Activated B cell treated with CpG ODN at 0.5 μM for 24 hours (primary cell): Measurements from ENCODE around the gene SAMD3. TPM values are rescaled to one million over a fixed set of nuclear protein-coding genes. Genes with fewer than 3 reads are reported as not detected.

Experiments
- ATAC-seq: fragments of 200-7000 bp; cut with Tn5 transposase; one replicate; pipeline ENCODE4 v1.10.0; 2021; ENCODE audit warnings: low read depth, mild to moderate bottlenecking, moderate library complexity
- CTCF ChIA-PET: fragments of 350-600 bp; sonication (Branson Sonifier 250); formaldehyde crosslinking; loops from one replicate; lab custom pipeline; 2021; ENCODE audit warnings: antibody characterized with exemption; lab: Charles Lee
- POLR2A ChIA-PET: fragments of 350-600 bp; sonication (Branson Sonifier 250); formaldehyde crosslinking; loops from one replicate; lab custom pipeline; 2021; ENCODE audit warnings: antibody characterized with exemption; lab: Charles Lee
- DNase-seq: peaks from one replicate; pipeline ENCODE4 v3.0.0; 2022
- H3K27ac Mint-ChIP-seq: one replicate; pipeline ENCODE4 v1.8.0; 2020; ENCODE audit warnings: mixed read lengths
- H3K27me3 Mint-ChIP-seq: one replicate; pipeline ENCODE4 v1.8.0; 2021; ENCODE audit warnings: mixed read lengths
- H3K36me3 Mint-ChIP-seq: one replicate; pipeline ENCODE4 v1.8.0; 2021; ENCODE audit warnings: low read depth, mixed read lengths
- H3K4me1 Mint-ChIP-seq: one replicate; pipeline ENCODE4 v1.8.0; 2021; ENCODE audit warnings: mixed read lengths
- H3K4me3 Mint-ChIP-seq: one replicate; pipeline ENCODE4 v1.8.0; 2020; ENCODE audit warnings: mild to moderate bottlenecking, mixed read lengths
- H3K9me3 Mint-ChIP-seq: one replicate; pipeline ENCODE4 v1.8.0; 2020; ENCODE audit warnings: mixed read lengths
- intact Hi-C: fragments of 100-400 bp; cut with micrococcal nuclease; formaldehyde crosslinking; loops from one replicate; pipeline ENCODE4 v1.15.1; 2024
- total RNA-seq: library from RNA; stranded (reverse); gene quantifications from 2 replicates; pipeline ENCODE4 v1.2.3, GENCODE V29; 2022
- TF ChIP-seq, protein P1 (sequence below): fragments of 200-600 bp; IDR thresholded peaks from one replicate; pipeline ENCODE4 v1.8.0; 2022; ENCODE audit warnings: antibody characterized with exemption, mild to moderate bottlenecking

Gene SAMD3
- total RNA-seq, 1 donor from 2014 or later: not detected

DNA sequence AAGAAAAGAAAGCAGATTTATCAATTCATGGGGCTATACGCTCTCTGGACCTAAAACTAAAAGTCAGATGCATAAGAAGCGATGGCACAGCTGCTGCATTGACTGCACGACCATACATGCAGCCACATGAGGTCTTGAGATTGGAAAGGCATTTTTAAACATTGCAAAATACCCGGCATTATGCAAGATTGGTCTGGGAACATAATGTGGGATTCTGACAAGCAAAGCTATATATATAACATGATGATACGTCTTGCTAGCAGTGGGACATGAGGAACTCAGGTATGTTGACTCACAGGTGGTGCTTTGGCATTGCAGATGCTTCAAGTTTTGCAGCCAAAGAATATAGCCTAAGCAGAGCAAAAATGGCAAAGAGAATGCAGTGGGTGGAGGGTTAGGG is 55.1 kb downstream of the SAMD3 start:
- CTCF ChIA-PET: no interaction called here
- Mint-ChIP-seq H3K4me1 (no peaks in the 10 kb centered on the region), H3K36me3 (no peaks in the 10 kb centered on the region)

DNA sequence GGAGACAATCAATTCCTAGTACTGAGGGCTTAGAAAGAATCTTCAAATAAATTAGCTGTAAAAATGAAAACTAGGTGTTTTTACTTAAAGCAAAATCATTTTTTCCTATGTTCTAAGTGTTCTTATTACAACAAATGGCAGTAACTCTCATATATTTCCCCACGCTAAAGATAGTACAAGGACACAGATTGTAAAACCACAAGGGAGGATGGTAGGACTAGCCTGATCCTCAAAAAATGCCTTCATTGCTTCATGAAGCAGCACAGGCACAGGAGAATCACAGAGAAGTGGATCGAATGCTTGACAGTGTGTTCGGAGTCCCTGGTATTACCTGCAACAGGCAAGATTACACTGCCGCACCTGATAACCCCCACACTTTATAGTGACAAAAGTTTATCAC is 58.5 kb downstream of the SAMD3 start:
- CTCF ChIA-PET: no interaction called here
- no peak overlapping the region for H3K27ac Mint-ChIP-seq
- peaks cover 5% of the 10 kb centered on the region for H3K9me3 Mint-ChIP-seq
- TF ChIP-seq, protein P1, sequence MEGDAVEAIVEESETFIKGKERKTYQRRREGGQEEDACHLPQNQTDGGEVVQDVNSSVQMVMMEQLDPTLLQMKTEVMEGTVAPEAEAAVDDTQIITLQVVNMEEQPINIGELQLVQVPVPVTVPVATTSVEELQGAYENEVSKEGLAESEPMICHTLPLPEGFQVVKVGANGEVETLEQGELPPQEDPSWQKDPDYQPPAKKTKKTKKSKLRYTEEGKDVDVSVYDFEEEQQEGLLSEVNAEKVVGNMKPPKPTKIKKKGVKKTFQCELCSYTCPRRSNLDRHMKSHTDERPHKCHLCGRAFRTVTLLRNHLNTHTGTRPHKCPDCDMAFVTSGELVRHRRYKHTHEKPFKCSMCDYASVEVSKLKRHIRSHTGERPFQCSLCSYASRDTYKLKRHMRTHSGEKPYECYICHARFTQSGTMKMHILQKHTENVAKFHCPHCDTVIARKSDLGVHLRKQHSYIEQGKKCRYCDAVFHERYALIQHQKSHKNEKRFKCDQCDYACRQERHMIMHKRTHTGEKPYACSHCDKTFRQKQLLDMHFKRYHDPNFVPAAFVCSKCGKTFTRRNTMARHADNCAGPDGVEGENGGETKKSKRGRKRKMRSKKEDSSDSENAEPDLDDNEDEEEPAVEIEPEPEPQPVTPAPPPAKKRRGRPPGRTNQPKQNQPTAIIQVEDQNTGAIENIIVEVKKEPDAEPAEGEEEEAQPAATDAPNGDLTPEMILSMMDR: no peak
- no peak overlapping the region for H3K4me3 Mint-ChIP-seq
- no peak for DNase-seq
- no peak for ATAC-seq
- POLR2A ChIA-PET: no interaction called here
- intact Hi-C loops: loop anchor here (5.0 kb wide), 1 partner anchor 58 kb away; the partner anchor contains the start of gene SAMD3
- H3K27me3 Mint-ChIP-seq: peaks cover 1% of the 10 kb centered on the region
- no peaks in the 10 kb centered on the region for H3K36me3 Mint-ChIP-seq
- peaks cover 6% of the 10 kb centered on the region for H3K4me1 Mint-ChIP-seq

More for the DNA sequence above, 55.1 kb downstream of the SAMD3 start:
- Mint-ChIP-seq H3K27me3 (peaks cover 1% of the 10 kb centered on the region), H3K9me3 (peaks cover 13% of the 10 kb centered on the region), H3K4me3 (no peak overlapping the region), H3K27ac (no peak overlapping the region)
- intact Hi-C loops: no loop called here
- POLR2A ChIA-PET: no interaction called here
- TF ChIP-seq, protein P1: no peak
- ATAC-seq: no peak
- DNase-seq: no peak

DNA sequence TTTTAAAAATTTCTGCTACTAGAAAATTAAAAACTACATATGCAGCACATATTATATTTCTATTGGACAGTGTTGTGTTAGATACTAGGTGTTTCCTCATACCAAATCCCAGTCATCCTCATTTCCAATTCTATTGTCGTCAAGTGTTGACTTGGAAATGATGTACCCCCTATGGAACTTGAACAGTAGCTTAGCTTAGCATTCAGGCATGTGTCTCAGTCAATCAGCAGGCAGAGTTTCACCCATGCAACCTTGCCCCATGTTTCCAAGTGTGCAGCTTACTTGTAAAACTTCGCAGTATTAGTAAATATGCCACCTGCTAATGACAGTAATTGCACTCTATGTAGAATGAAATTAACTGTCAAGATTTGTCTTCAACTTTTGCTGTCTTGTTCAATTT is 59.5 kb downstream of the SAMD3 start:
- peaks cover 6% of the 10 kb centered on the region for H3K4me1 Mint-ChIP-seq
- CTCF ChIA-PET: no interaction called here
- H3K9me3 Mint-ChIP-seq: peaks cover 5% of the 10 kb centered on the region
- H3K27me3 Mint-ChIP-seq: peaks cover 1% of the 10 kb centered on the region
- H3K36me3 Mint-ChIP-seq: no peaks in the 10 kb centered on the region
- no peak overlapping the region for H3K4me3 Mint-ChIP-seq
- POLR2A ChIA-PET: no interaction called here
- TF ChIP-seq, protein P1: no peak
- DNase-seq: no peak
- H3K27ac Mint-ChIP-seq: no peak overlapping the region
- intact Hi-C loops: loop anchor here (5.0 kb wide), 1 partner anchor 59 kb away; the partner anchor contains the start of gene SAMD3
- no peak for ATAC-seq

DNA sequence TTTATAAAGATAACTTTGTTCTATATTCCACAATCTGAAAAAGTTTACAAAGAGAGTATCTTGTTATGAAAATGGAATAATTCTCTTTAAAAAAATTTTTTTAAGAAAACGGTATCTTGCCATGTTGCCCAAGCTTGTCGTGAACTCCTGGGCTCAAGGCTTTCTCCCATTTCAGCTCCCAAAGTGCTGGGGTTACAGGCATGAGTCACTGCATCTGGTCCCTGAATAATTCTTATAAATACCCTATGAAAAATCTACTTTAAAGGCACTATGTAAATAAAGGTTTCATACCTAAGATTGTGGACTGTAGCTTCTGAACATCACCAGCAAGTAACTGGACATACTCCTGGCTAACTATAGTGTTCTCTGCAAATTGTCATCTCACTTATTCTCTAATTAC is 60.3 kb downstream of the SAMD3 start:
- Mint-ChIP-seq H3K27me3 (peaks cover 1% of the 10 kb centered on the region), H3K27ac (no peak overlapping the region), H3K36me3 (peaks cover 2% of the 10 kb centered on the region), H3K9me3 (peaks cover 5% of the 10 kb centered on the region), H3K4me1 (peaks cover 6% of the 10 kb centered on the region), H3K4me3 (no peak overlapping the region)
- intact Hi-C loops: loop anchor here (5.0 kb wide), 1 partner anchor 60 kb away; the partner anchor contains the start of gene SAMD3
- DNase-seq (no peak), ATAC-seq (no peak)
- ChIA-PET CTCF (interaction anchor here (0.6 kb wide), 1 partner anchor 18 kb away, joined by 3 read pairs; no protein-coding TSS in a partner anchor), POLR2A (no interaction called here)
- TF ChIP-seq, protein P1: no peak

DNA sequence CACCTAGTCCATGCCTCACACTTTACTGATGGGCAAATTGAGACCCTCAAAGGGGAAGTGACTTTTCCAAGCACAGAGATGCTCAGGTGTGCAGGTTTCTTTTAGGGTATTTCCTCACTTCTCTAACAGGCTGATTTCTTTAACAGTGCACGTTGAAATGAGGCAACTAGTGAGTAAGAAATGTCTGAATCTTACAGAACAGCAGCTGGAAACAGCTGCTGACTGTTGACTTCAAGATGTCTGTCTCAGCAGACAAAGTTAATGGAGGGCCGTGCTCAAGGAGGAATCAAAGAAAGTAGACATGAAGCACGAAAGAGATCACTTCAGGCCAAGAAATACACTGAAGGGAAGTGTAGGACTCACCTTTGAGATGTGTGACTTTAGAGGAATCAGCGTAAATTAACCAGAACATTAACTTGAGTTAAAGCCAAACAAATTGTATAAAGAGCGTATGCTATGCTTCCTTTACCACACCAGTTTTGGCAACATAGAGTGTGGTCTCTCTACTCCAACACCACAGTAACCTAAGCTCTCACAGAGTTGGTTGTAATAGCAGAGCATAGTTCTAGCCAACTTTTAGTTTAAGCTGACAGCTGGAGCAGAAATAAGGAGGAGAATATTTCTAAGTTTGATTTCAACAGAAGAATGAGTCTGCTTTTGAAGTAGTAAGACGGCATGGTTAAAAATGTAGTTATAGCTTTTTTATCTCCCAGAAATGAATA is 60.9 kb downstream of the SAMD3 start:
- Mint-ChIP-seq H3K4me1 (peaks cover 6% of the 10 kb centered on the region), H3K4me3 (no peak overlapping the region), H3K27me3 (peaks cover 1% of the 10 kb centered on the region), H3K27ac (peak overlapping the region; percentile 7), H3K9me3 (peaks cover 5% of the 10 kb centered on the region), H3K36me3 (peaks cover 2% of the 10 kb centered on the region)
- CTCF ChIA-PET: interaction anchor here (0.6 kb wide), 1 partner anchor 18 kb away, joined by 3 read pairs; no protein-coding TSS in a partner anchor
- POLR2A ChIA-PET: interaction anchor here (1.7 kb wide), 1 partner anchor 47 kb away, joined by 4 read pairs; no protein-coding TSS in a partner anchor
- ATAC-seq: peak; percentile 68
- TF ChIP-seq, protein P1: no peak
- DNase-seq: no peak
- intact Hi-C loops: loop anchor here (5.0 kb wide), 1 partner anchor 60 kb away; the partner anchor contains the start of gene SAMD3
